ENCODE measurements around the gene IGFBP6.
"Not testable (repeated sequence)": the region's sequence is repeated elsewhere in the genome, so short reads cannot be mapped to it uniquely, and the experiment has no call there.

Gene IGFBP6

GRCh38 chr12:53101931-53102781 is 4.7 kb downstream of the IGFBP6 start:
- DNase-seq = no peak
- Mint-ChIP-seq H3K4me3 (no peak overlapping the region), H3K36me3 (no peaks in the 10 kb centered on the region), H3K27ac (peak overlapping the region; percentile 62), H3K9me3 (no peaks in the 10 kb centered on the region), H3K27me3 (peaks cover 29% of the 10 kb centered on the region), H3K4me1 (peaks cover 61% of the 10 kb centered on the region)
- CTCF ChIA-PET = interaction anchor here (0.6 to 9.1 kb wide), 10 partner anchors 8 to 96 kb away, joined by 3 to 250 read pairs (median 4); partner anchors contain the start of genes EIF4B and SPRYD3

GRCh38 chr12:53102883-53103807 is 5.7 kb downstream of the IGFBP6 start, which contains the start of gene SOAT2:
Gene SOAT2 (plus strand): TSS chr12:53103486. CDS start chr12:53103578, 92 bp downstream.
- DNase-seq = peak; percentile 66
- Mint-ChIP-seq H3K9me3 (no peaks in the 10 kb centered on the region), H3K4me3 (peak within 1 kb of the TSS; percentile 29), H3K27me3 (peaks cover 19% of the 10 kb centered on the region), H3K27ac (peak within 1 kb of the TSS; percentile 77), H3K36me3 (no peaks in the 10 kb centered on the region), H3K4me1 (peaks cover 54% of the 10 kb centered on the region)
- CTCF ChIA-PET = interaction anchor here (1.0 to 9.1 kb wide), 9 partner anchors 9 to 97 kb away, joined by 3 to 250 read pairs (median 5); partner anchors contain the start of genes EIF4B and SPRYD3

- peak; percentile 53 for DNase-seq
- no peaks in the 10 kb centered on the region for H3K9me3 Mint-ChIP-seq
- CTCF ChIA-PET = interaction anchor here (1.2 to 9.1 kb wide), 4 partner anchors 10 to 56 kb away, joined by 3 to 250 read pairs (median 6); no protein-coding TSS in a partner anchor
- H3K27me3 Mint-ChIP-seq = peaks cover 12% of the 10 kb centered on the region
- H3K4me1 Mint-ChIP-seq = peaks cover 46% of the 10 kb centered on the region
- H3K27ac Mint-ChIP-seq = peak overlapping the region; percentile 77
- H3K4me3 Mint-ChIP-seq = peak overlapping the region; percentile 29
- H3K36me3 Mint-ChIP-seq = no peaks in the 10 kb centered on the region
Observed at GRCh38 chr12:53103860-53104305, 6.4 kb downstream of the IGFBP6 start.

GRCh38 chr12:53105256-53105655 is 7.8 kb downstream of the IGFBP6 start:
- Mint-ChIP-seq H3K27ac (peak overlapping the region; percentile 11), H3K4me3 (no peak overlapping the region), H3K4me1 (peaks cover 40% of the 10 kb centered on the region), H3K36me3 (no peaks in the 10 kb centered on the region), H3K27me3 (peaks cover 4% of the 10 kb centered on the region), H3K9me3 (no peaks in the 10 kb centered on the region)
- CTCF ChIA-PET = interaction anchor here (1.7 kb wide), 1 partner anchor 39 kb away, joined by 6 read pairs; no protein-coding TSS in a partner anchor
- DNase-seq = no peak

- CTCF ChIA-PET = interaction anchor here (1.7 kb wide), 1 partner anchor 40 kb away, joined by 6 read pairs; no protein-coding TSS in a partner anchor
- no peak for DNase-seq
- Mint-ChIP-seq H3K27me3 (peaks cover 1% of the 10 kb centered on the region), H3K27ac (no peak overlapping the region), H3K36me3 (no peaks in the 10 kb centered on the region), H3K9me3 (no peaks in the 10 kb centered on the region), H3K4me3 (no peak overlapping the region), H3K4me1 (peaks cover 36% of the 10 kb centered on the region)
Observed at GRCh38 chr12:53105712-53106439, 8.4 kb downstream of the IGFBP6 start.

- H3K27me3 Mint-ChIP-seq = no peaks in the 10 kb centered on the region
- CTCF ChIA-PET = no interaction called here
- no peak overlapping the region for H3K27ac Mint-ChIP-seq
- DNase-seq = no peak
- H3K36me3 Mint-ChIP-seq = no peaks in the 10 kb centered on the region
- no peak overlapping the region for H3K4me3 Mint-ChIP-seq
- peaks cover 30% of the 10 kb centered on the region for H3K4me1 Mint-ChIP-seq
- H3K9me3 Mint-ChIP-seq = no peaks in the 10 kb centered on the region
Observed at GRCh38 chr12:53107122-53107521, 9.7 kb downstream of the IGFBP6 start.

GRCh38 chr12:53112431-53112830 is 15.0 kb downstream of the IGFBP6 start:
- CTCF ChIA-PET = interaction anchor here (1.2 kb wide), 1 partner anchor 46 kb away, joined by 3 read pairs; no protein-coding TSS in a partner anchor
- not testable (repeated sequence) for H3K27ac Mint-ChIP-seq, H3K27me3 Mint-ChIP-seq, DNase-seq, H3K4me1 Mint-ChIP-seq, H3K9me3 Mint-ChIP-seq, H3K36me3 Mint-ChIP-seq, H3K4me3 Mint-ChIP-seq

GRCh38 chr12:53113136-53113705 is 15.8 kb downstream of the IGFBP6 start:
- no peaks in the 10 kb centered on the region for H3K9me3 Mint-ChIP-seq
- no peak for DNase-seq
- peaks cover 2% of the 10 kb centered on the region for H3K27me3 Mint-ChIP-seq
- H3K4me3 Mint-ChIP-seq = no peak overlapping the region
- H3K4me1 Mint-ChIP-seq = no peaks in the 10 kb centered on the region
- H3K27ac Mint-ChIP-seq = no peak overlapping the region
- no peaks in the 10 kb centered on the region for H3K36me3 Mint-ChIP-seq
- CTCF ChIA-PET = no interaction called here

GRCh38 chr12:53113951-53114350 is 16.5 kb downstream of the IGFBP6 start:
- Mint-ChIP-seq H3K4me3 (no peak overlapping the region), H3K27me3 (peaks cover 4% of the 10 kb centered on the region), H3K36me3 (no peaks in the 10 kb centered on the region), H3K27ac (no peak overlapping the region), H3K4me1 (no peaks in the 10 kb centered on the region), H3K9me3 (no peaks in the 10 kb centered on the region)
- CTCF ChIA-PET = no interaction called here
- DNase-seq = no peak

- no peaks in the 10 kb centered on the region for H3K36me3 Mint-ChIP-seq
- no peaks in the 10 kb centered on the region for H3K9me3 Mint-ChIP-seq
- no peak for DNase-seq
- CTCF ChIA-PET = no interaction called here
- H3K27ac Mint-ChIP-seq = no peak overlapping the region
- no peaks in the 10 kb centered on the region for H3K4me1 Mint-ChIP-seq
- H3K4me3 Mint-ChIP-seq = no peak overlapping the region
- H3K27me3 Mint-ChIP-seq = peaks cover 4% of the 10 kb centered on the region
Observed at GRCh38 chr12:53115112-53115890, 17.8 kb downstream of the IGFBP6 start.

GRCh38 chr12:53115891-53116648 is 18.6 kb downstream of the IGFBP6 start:
- Mint-ChIP-seq H3K9me3 (no peaks in the 10 kb centered on the region), H3K4me1 (no peaks in the 10 kb centered on the region), H3K27ac (no peak overlapping the region), H3K36me3 (no peaks in the 10 kb centered on the region), H3K4me3 (no peak overlapping the region), H3K27me3 (peaks cover 4% of the 10 kb centered on the region)
- no peak for DNase-seq
- CTCF ChIA-PET = no interaction called here

- H3K4me3 Mint-ChIP-seq = no peak overlapping the region
- no peaks in the 10 kb centered on the region for H3K9me3 Mint-ChIP-seq
- H3K27ac Mint-ChIP-seq = no peak overlapping the region
- H3K27me3 Mint-ChIP-seq = peaks cover 7% of the 10 kb centered on the region
- no peak for DNase-seq
- CTCF ChIA-PET = no interaction called here
- H3K36me3 Mint-ChIP-seq = no peaks in the 10 kb centered on the region
- no peaks in the 10 kb centered on the region for H3K4me1 Mint-ChIP-seq
Observed at GRCh38 chr12:53118751-53119300, 21.4 kb downstream of the IGFBP6 start.

Data from activated naive CD4-positive, alpha-beta T cell treated with anti-CD3 and anti-CD28 coated beads, Interleukin-2, amount 10 ng/mL, durations not matched to agents 7 days and 5 days (primary cell).